ENCODE data around the gene AP1B1. TPM values are rescaled to one million over a fixed set of nuclear protein-coding genes. Genes with fewer than 3 reads are reported as not detected.

Gene AP1B1
- total and polyA plus RNA-seq, 4 experiments from 2014 or later = 9.1 to 42.7 (median 30.7) TPM

GRCh38 chr22:29299136-29299900, 89.1 kb downstream of the AP1B1 start:
- Histone ChIP-seq H3K36me3 (ENCODE audit: insufficient read depth, low read length) (peaks cover 59% of the 10 kb centered on the region), H3K27me3 (ENCODE audit: insufficient read depth, low read length) (no peaks in the 10 kb centered on the region), H3K9me3 (ENCODE audit: control insufficient read depth in 1 of 2, low read length in 2 of 2) (no peaks in the 10 kb centered on the region), H3K4me3 (ENCODE audit: low read length in 2 of 2) (no peak overlapping the region), H3K4me1 (ENCODE audit: insufficient read depth, low read length) (no peaks in the 10 kb centered on the region), H3K27ac (ENCODE audit: low read depth, low read length) (no peak overlapping the region)
- ChIA-PET CTCF (ENCODE audit: partially characterized antibody) (no interaction called here), POLR2A (ENCODE audit: partially characterized antibody) (no interaction called here)
- Mint-ChIP-seq H3K27ac (peak overlapping the region in 3 of 7 donors; percentile 31 to 68 (median 47)), H3K4me3 (no peak overlapping the region), H3K27me3 (peaks cover 0 to 2% of the 10 kb centered on the region in 2 donors), H3K4me1 (peaks cover 0 to 8% (median 2%) of the 10 kb centered on the region in 4 donors), H3K9me3 (no peaks in the 10 kb centered on the region), H3K36me3 (peaks cover 40 to 63% of the 10 kb centered on the region in 2 donors)
- intact Hi-C loops (cut with micrococcal nuclease) = no loop called here
- no peak for DNase-seq

DNA sequence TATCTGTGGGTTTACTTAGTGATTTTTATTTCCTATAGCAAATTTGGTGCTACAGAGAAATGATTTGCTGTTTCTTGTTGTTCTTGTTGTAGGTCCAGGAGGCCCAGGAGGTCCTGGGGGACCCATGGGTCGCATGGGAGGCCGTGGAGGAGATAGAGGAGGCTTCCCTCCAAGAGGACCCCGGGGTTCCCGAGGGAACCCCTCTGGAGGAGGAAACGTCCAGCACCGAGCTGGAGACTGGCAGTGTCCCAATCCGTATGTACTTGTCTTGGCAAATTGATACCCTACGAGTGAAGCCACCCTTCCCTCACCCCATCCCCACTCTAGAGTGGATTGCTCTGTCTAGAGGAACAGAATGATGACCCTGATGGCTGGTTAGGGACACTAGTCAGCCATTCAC, 89.7 kb downstream of the AP1B1 start:
- H3K27me3 ChIP-seq (ENCODE audit: insufficient read depth, low read length) = no peaks in the 10 kb centered on the region
- POLR2A ChIA-PET (ENCODE audit: partially characterized antibody) = no interaction called here
- Mint-ChIP-seq H3K9me3 (no peaks in the 10 kb centered on the region), H3K4me1 (peaks cover 0 to 8% (median 2%) of the 10 kb centered on the region in 4 donors), H3K36me3 (peaks cover 40 to 70% of the 10 kb centered on the region in 2 donors), H3K27ac (peak overlapping the region in 1 of 7 donors; percentile 47), H3K4me3 (no peak overlapping the region), H3K27me3 (no peaks in the 10 kb centered on the region)
- DNase-seq = no peak
- H3K4me1 ChIP-seq (ENCODE audit: insufficient read depth, low read length) = no peaks in the 10 kb centered on the region
- H3K27ac ChIP-seq (ENCODE audit: low read depth, low read length) = no peak overlapping the region
- no peak overlapping the region for H3K4me3 ChIP-seq (ENCODE audit: low read length in 2 of 2)
- intact Hi-C loops (cut with micrococcal nuclease) = no loop called here
- H3K36me3 ChIP-seq (ENCODE audit: insufficient read depth, low read length) = peaks cover 62% of the 10 kb centered on the region
- CTCF ChIA-PET (ENCODE audit: partially characterized antibody) = no interaction called here
- H3K9me3 ChIP-seq (ENCODE audit: control insufficient read depth in 1 of 2, low read length in 2 of 2) = no peaks in the 10 kb centered on the region

DNA sequence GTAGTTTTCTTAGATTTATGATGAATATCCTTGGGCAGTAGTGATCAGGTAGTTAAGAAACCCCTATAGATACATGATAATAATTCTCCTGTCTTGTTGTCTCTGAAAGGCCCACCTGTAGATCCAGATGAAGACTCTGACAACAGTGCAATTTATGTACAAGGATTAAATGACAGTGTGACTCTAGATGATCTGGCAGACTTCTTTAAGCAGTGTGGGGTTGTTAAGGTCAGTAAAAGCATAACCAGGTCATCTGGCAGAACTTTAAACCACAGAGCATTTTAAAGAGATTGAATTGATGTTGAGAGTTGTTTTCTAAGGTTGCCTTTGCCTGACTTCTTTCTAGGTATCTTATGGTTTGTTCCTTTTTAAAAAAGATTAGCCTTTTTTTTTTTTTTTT, 96.0 kb downstream of the AP1B1 start:
- no peak overlapping the region for H3K4me3 Mint-ChIP-seq
- H3K27ac Mint-ChIP-seq = peak overlapping the region in 2 of 7 donors; percentile 24 to 25
- H3K36me3 Mint-ChIP-seq = peaks cover 58 to 94% of the 10 kb centered on the region in 2 donors
- no peak overlapping the region for H3K4me3 ChIP-seq (ENCODE audit: low read length in 2 of 2)
- peaks cover under 1 to 16% (median 4%) of the 10 kb centered on the region in 4 donors for H3K4me1 Mint-ChIP-seq
- POLR2A ChIA-PET (ENCODE audit: partially characterized antibody) = no interaction called here
- no peaks in the 10 kb centered on the region for H3K4me1 ChIP-seq (ENCODE audit: insufficient read depth, low read length)
- H3K27ac ChIP-seq (ENCODE audit: low read depth, low read length) = no peak overlapping the region
- CTCF ChIA-PET (ENCODE audit: partially characterized antibody) = no interaction called here
- H3K27me3 Mint-ChIP-seq = no peaks in the 10 kb centered on the region
- DNase-seq = no peak
- no peaks in the 10 kb centered on the region for H3K9me3 Mint-ChIP-seq
- H3K27me3 ChIP-seq (ENCODE audit: insufficient read depth, low read length) = no peaks in the 10 kb centered on the region
- H3K36me3 ChIP-seq (ENCODE audit: insufficient read depth, low read length) = peaks cover 94% of the 10 kb centered on the region
- H3K9me3 ChIP-seq (ENCODE audit: control insufficient read depth in 1 of 2, low read length in 2 of 2) = no peaks in the 10 kb centered on the region
- intact Hi-C loops (cut with micrococcal nuclease) = no loop called here

DNA sequence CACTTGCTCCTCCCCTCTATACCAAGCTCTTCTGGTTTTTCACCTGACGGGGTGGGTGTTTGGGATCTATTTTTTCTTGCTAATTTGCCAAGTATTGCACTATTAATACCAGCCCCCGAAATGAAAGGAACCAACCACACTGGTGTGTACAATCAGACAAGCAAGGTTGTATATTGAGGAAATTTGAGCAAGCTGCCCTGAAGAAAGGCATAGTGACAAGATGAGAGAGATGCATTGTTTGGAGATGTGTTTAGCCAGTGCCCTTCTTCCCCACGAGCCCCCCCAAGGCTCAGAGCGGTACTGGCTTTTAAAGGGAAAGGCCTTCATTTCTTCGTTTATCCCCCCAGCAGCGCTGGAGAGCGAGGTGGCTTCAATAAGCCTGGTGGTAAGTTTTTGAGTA, 97.2 kb downstream of the AP1B1 start:
- peaks cover 7 to 21% (median 11%) of the 10 kb centered on the region in 4 donors for H3K4me1 Mint-ChIP-seq
- Histone ChIP-seq H3K4me1 (ENCODE audit: insufficient read depth, low read length) (no peaks in the 10 kb centered on the region), H3K9me3 (ENCODE audit: control insufficient read depth in 1 of 2, low read length in 2 of 2) (no peaks in the 10 kb centered on the region), H3K4me3 (ENCODE audit: low read length in 2 of 2) (no peak overlapping the region), H3K27ac (ENCODE audit: low read depth, low read length) (no peak overlapping the region), H3K27me3 (ENCODE audit: insufficient read depth, low read length) (no peaks in the 10 kb centered on the region), H3K36me3 (ENCODE audit: insufficient read depth, low read length) (peaks cover 90% of the 10 kb centered on the region)
- DNase-seq = no peak
- H3K27ac Mint-ChIP-seq = peak overlapping the region in 1 of 7 donors; percentile 15
- H3K4me3 Mint-ChIP-seq = no peak overlapping the region
- CTCF ChIA-PET (ENCODE audit: partially characterized antibody) = no interaction called here
- H3K36me3 Mint-ChIP-seq = peaks cover 60 to 93% of the 10 kb centered on the region in 2 donors
- POLR2A ChIA-PET (ENCODE audit: partially characterized antibody) = no interaction called here
- no peaks in the 10 kb centered on the region for H3K27me3 Mint-ChIP-seq
- intact Hi-C loops (cut with micrococcal nuclease) = no loop called here
- no peaks in the 10 kb centered on the region for H3K9me3 Mint-ChIP-seq

DNA sequence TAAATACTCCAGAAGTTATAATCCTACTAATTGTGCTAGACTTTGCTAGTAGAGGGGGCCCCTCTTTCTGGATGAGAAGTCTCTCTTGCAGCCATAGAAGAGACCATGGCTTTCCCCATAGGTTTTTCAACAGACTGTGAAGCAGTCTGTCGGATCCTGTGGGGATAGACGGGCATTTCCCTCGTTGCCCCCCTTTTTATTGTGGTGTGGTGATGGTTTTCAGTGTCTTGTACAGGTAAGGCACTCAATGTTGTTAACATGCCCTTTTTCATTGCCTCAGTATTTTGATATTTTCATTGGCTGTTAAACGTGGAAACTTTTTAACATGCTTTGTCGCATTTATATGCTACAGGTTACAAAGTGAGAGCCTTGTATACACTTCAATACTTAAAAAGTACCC, 98.3 kb downstream of the AP1B1 start:
- Histone ChIP-seq H3K36me3 (ENCODE audit: insufficient read depth, low read length) (peaks cover 84% of the 10 kb centered on the region), H3K9me3 (ENCODE audit: control insufficient read depth in 1 of 2, low read length in 2 of 2) (no peaks in the 10 kb centered on the region), H3K4me3 (ENCODE audit: low read length in 2 of 2) (no peak overlapping the region), H3K4me1 (ENCODE audit: insufficient read depth, low read length) (no peaks in the 10 kb centered on the region), H3K27me3 (ENCODE audit: insufficient read depth, low read length) (no peaks in the 10 kb centered on the region), H3K27ac (ENCODE audit: low read depth, low read length) (no peak overlapping the region)
- Mint-ChIP-seq H3K9me3 (no peaks in the 10 kb centered on the region), H3K36me3 (peaks cover 59 to 93% of the 10 kb centered on the region in 2 donors), H3K27ac (no peak overlapping the region), H3K4me1 (peaks cover 10 to 21% (median 11%) of the 10 kb centered on the region in 4 donors), H3K27me3 (no peaks in the 10 kb centered on the region), H3K4me3 (no peak overlapping the region)
- POLR2A ChIA-PET (ENCODE audit: partially characterized antibody) = no interaction called here
- no peak for DNase-seq
- CTCF ChIA-PET (ENCODE audit: partially characterized antibody) = no interaction called here
- intact Hi-C loops (cut with micrococcal nuclease) = no loop called here

- no peak for DNase-seq
Measured at GRCh38 chr22:29288837-29289236, 99.5 kb downstream of the AP1B1 start.

GRCh38 chr22:29284196-29284595, 104.2 kb downstream of the AP1B1 start:
- ChIA-PET CTCF (ENCODE audit: partially characterized antibody) (interaction anchor here (1.0 kb wide), 1 partner anchor 10 kb away, joined by 3 read pairs; no protein-coding TSS in a partner anchor), POLR2A (ENCODE audit: partially characterized antibody) (no interaction called here)
- Mint-ChIP-seq H3K9me3 (no peaks in the 10 kb centered on the region), H3K27me3 (no peaks in the 10 kb centered on the region), H3K36me3 (peaks cover 60 to 87% of the 10 kb centered on the region in 2 donors), H3K27ac (peak overlapping the region in 4 of 7 donors; percentile 20 to 70 (median 24)), H3K4me1 (peaks cover 16 to 23% (median 20%) of the 10 kb centered on the region in 4 donors), H3K4me3 (no peak overlapping the region)
- peaks cover 1% of the 10 kb centered on the region for H3K4me1 ChIP-seq (ENCODE audit: insufficient read depth, low read length)
- no peak overlapping the region for H3K4me3 ChIP-seq (ENCODE audit: low read length in 2 of 2)
- no peaks in the 10 kb centered on the region for H3K9me3 ChIP-seq (ENCODE audit: control insufficient read depth in 1 of 2, low read length in 2 of 2)
- H3K36me3 ChIP-seq (ENCODE audit: insufficient read depth, low read length) = peaks cover 70% of the 10 kb centered on the region
- intact Hi-C loops (cut with micrococcal nuclease) = no loop called here
- no peak for DNase-seq
- H3K27ac ChIP-seq (ENCODE audit: low read depth, low read length) = no peak overlapping the region
- H3K27me3 ChIP-seq (ENCODE audit: insufficient read depth, low read length) = no peaks in the 10 kb centered on the region

More at GRCh38 chr22:29288837-29289236, 99.5 kb downstream of the AP1B1 start:
- no peaks in the 10 kb centered on the region for H3K9me3 ChIP-seq (ENCODE audit: control insufficient read depth in 1 of 2, low read length in 2 of 2)
- H3K36me3 ChIP-seq (ENCODE audit: insufficient read depth, low read length) = peaks cover 87% of the 10 kb centered on the region
- peaks cover 65 to 91% of the 10 kb centered on the region in 2 donors for H3K36me3 Mint-ChIP-seq
- no peaks in the 10 kb centered on the region for H3K4me1 ChIP-seq (ENCODE audit: insufficient read depth, low read length)
- CTCF ChIA-PET (ENCODE audit: partially characterized antibody) = interaction anchor here (1.2 kb wide), 1 partner anchor 25 kb away, joined by 3 read pairs; no protein-coding TSS in a partner anchor
- peak overlapping the region in 5 of 7 donors; percentile 10 to 76 (median 45) for H3K27ac Mint-ChIP-seq
- H3K4me3 ChIP-seq (ENCODE audit: low read length in 2 of 2) = no peak overlapping the region
- H3K27me3 ChIP-seq (ENCODE audit: insufficient read depth, low read length) = no peaks in the 10 kb centered on the region
- POLR2A ChIA-PET (ENCODE audit: partially characterized antibody) = no interaction called here
- peak overlapping the region in 2 of 8 donors; percentile 6 to 14 for H3K4me3 Mint-ChIP-seq
- no peak overlapping the region for H3K27ac ChIP-seq (ENCODE audit: low read depth, low read length)
- no peaks in the 10 kb centered on the region for H3K9me3 Mint-ChIP-seq
- intact Hi-C loops (cut with micrococcal nuclease) = no loop called here
- H3K27me3 Mint-ChIP-seq = no peaks in the 10 kb centered on the region
- H3K4me1 Mint-ChIP-seq = peaks cover 11 to 25% (median 14%) of the 10 kb centered on the region in 4 donors

Data from CD4-positive, alpha-beta memory T cell (primary cell).